ENCODE data around the gene PLK2.
A peak's percentile ranks its signal among the peaks of the same experiment; 100 is the strongest.

PLK2 gene

GRCh38 chr5:58477760-58478376 is 18.0 kb upstream of the PLK2 start:
- no peak for DNase-seq

- no peak for DNase-seq
Observed at GRCh38 chr5:58475404-58475803, 15.5 kb upstream of the PLK2 start.

- DNase-seq = no peak
Observed at GRCh38 chr5:58469896-58470295, 10.0 kb upstream of the PLK2 start.

GRCh38 chr5:58466939-58467338 is 7.1 kb upstream of the PLK2 start:
- DNase-seq = no peak

- DNase-seq = no peak
Observed at GRCh38 chr5:58462623-58463230, 2.8 kb upstream of the PLK2 start.

GRCh38 chr5:58462154-58462553 is 2.3 kb upstream of the PLK2 start:
- no peak for DNase-seq

GRCh38 chr5:58460732-58461286 is 923 bp upstream of the PLK2 start:
- DNase-seq = peak; percentile 33

GRCh38 chr5:58459146-58460001 is 512 bp downstream of the PLK2 start:
- no peak for DNase-seq

- no peak for DNase-seq
Observed at GRCh38 chr5:58458743-58459145, 1.1 kb downstream of the PLK2 start.

GRCh38 chr5:58458141-58458742 is 1.6 kb downstream of the PLK2 start:
- DNase-seq = no peak

GRCh38 chr5:58457050-58457449 is 2.8 kb downstream of the PLK2 start:
- no peak for DNase-seq

- no peak for DNase-seq
Observed at GRCh38 chr5:58456486-58456885, 3.4 kb downstream of the PLK2 start.

GRCh38 chr5:58456026-58456425 is 3.9 kb downstream of the PLK2 start:
- no peak for DNase-seq

GRCh38 chr5:58455480-58455879 is 4.4 kb downstream of the PLK2 start:
- no peak for DNase-seq

GRCh38 chr5:58455066-58455465 is 4.8 kb downstream of the PLK2 start:
- DNase-seq = no peak

- DNase-seq = no peak
Observed at GRCh38 chr5:58454025-58454424, 5.9 kb downstream of the PLK2 start.

- DNase-seq = no peak
Observed at GRCh38 chr5:58453306-58453705, 6.6 kb downstream of the PLK2 start.

GRCh38 chr5:58452566-58453258 is 7.2 kb downstream of the PLK2 start:
- DNase-seq = no peak

GRCh38 chr5:58451732-58452565 is 7.9 kb downstream of the PLK2 start:
- no peak for DNase-seq

- DNase-seq = no peak
Observed at GRCh38 chr5:58450811-58451629, 8.9 kb downstream of the PLK2 start.

GRCh38 chr5:58450018-58450417 is 9.9 kb downstream of the PLK2 start:
- no peak for DNase-seq

Data from NCI-H1436 (cell line).